Measurements from ENCODE around the gene KLHL5. TPM values are rescaled to one million over a fixed set of nuclear protein-coding genes. Genes with fewer than 3 reads are reported as not detected.

KLHL5 gene
- total RNA-seq, 2 donors from 2014 or later, result 25.1 to 41.1 TPM

- H3K4me1 Mint-ChIP-seq, result no peaks in the 10 kb centered on the region
- no peaks in the 10 kb centered on the region for H3K27me3 Mint-ChIP-seq (ENCODE audit: insufficient read depth)
- Histone ChIP-seq H3K9ac (ENCODE audit: extremely low read depth, low read length, poor library complexity, severe bottlenecking) (no peak overlapping the region), H3K4me1 (ENCODE audit: control insufficient read depth, insufficient read depth, low read length) (no peaks in the 10 kb centered on the region), H3K27ac (ENCODE audit: low read depth, low read length) (no peak overlapping the region), H3K36me3 (ENCODE audit: control insufficient read depth, insufficient read depth, low read length) (no peaks in the 10 kb centered on the region), H3K9me3 (ENCODE audit: control insufficient read depth, low read length) (no peaks in the 10 kb centered on the region), H3K27me3 (ENCODE audit: control insufficient read depth, insufficient read depth, low read length, poor library complexity, severe bottlenecking) (no peaks in the 10 kb centered on the region), H3K4me3 (ENCODE audit: low read length) (no peak overlapping the region)
- no peak for DNase-seq
- no peak overlapping the region for H3K4me3 Mint-ChIP-seq
- no peaks in the 10 kb centered on the region for H3K9me3 Mint-ChIP-seq
- 95% methylated on average over 1 of the region's 1 CpG; no CpG with 5 or more reads in 1 of the 2 experiments for WGBS, 2 experiments (ENCODE audit: insufficient coverage in 1 of 2, insufficient read length in 1 of 2)
- no peak for TF ChIP-seq CTCF (conservative IDR thresholded peaks at IDR 0.05)
- H3K27ac Mint-ChIP-seq, result no peak overlapping the region
- H3K36me3 Mint-ChIP-seq (ENCODE audit: low read depth), result no peaks in the 10 kb centered on the region
Measured at GRCh38 chr4:39023059-39023458, 39.0 kb upstream of the KLHL5 start.

- Histone ChIP-seq H3K4me1 (ENCODE audit: control insufficient read depth, insufficient read depth, low read length) (no peaks in the 10 kb centered on the region), H3K27ac (ENCODE audit: low read depth, low read length) (no peak overlapping the region), H3K36me3 (ENCODE audit: control insufficient read depth, insufficient read depth, low read length) (no peaks in the 10 kb centered on the region), H3K9ac (ENCODE audit: extremely low read depth, low read length, poor library complexity, severe bottlenecking) (no peak overlapping the region), H3K9me3 (ENCODE audit: control insufficient read depth, low read length) (no peaks in the 10 kb centered on the region), H3K27me3 (ENCODE audit: control insufficient read depth, insufficient read depth, low read length, poor library complexity, severe bottlenecking) (no peaks in the 10 kb centered on the region), H3K4me3 (ENCODE audit: low read length) (no peak overlapping the region)
- Mint-ChIP-seq H3K27me3 (ENCODE audit: insufficient read depth) (no peaks in the 10 kb centered on the region), H3K27ac (no peak overlapping the region), H3K4me3 (no peak overlapping the region), H3K36me3 (ENCODE audit: low read depth) (no peaks in the 10 kb centered on the region), H3K4me1 (no peaks in the 10 kb centered on the region), H3K9me3 (no peaks in the 10 kb centered on the region)
- 72 to 88% methylated on average over 2 to 3 of the region's 3 CpGs for WGBS, 2 experiments (ENCODE audit: insufficient coverage in 1 of 2, insufficient read length in 1 of 2)
- TF ChIP-seq CTCF (conservative IDR thresholded peaks at IDR 0.05), result no peak
- no peak for DNase-seq
Measured at GRCh38 chr4:39024311-39024865, 37.6 kb upstream of the KLHL5 start.

GRCh38 chr4:39025552-39026085 lies 36.4 kb upstream of the KLHL5 start:
- Histone ChIP-seq H3K9me3 (ENCODE audit: control insufficient read depth, low read length) (no peaks in the 10 kb centered on the region), H3K27me3 (ENCODE audit: control insufficient read depth, insufficient read depth, low read length, poor library complexity, severe bottlenecking) (no peaks in the 10 kb centered on the region), H3K4me1 (ENCODE audit: control insufficient read depth, insufficient read depth, low read length) (no peaks in the 10 kb centered on the region), H3K9ac (ENCODE audit: extremely low read depth, low read length, poor library complexity, severe bottlenecking) (no peak overlapping the region), H3K4me3 (ENCODE audit: low read length) (no peak overlapping the region), H3K27ac (ENCODE audit: low read depth, low read length) (no peak overlapping the region), H3K36me3 (ENCODE audit: control insufficient read depth, insufficient read depth, low read length) (no peaks in the 10 kb centered on the region)
- no peak for TF ChIP-seq CTCF (conservative IDR thresholded peaks at IDR 0.05)
- H3K36me3 Mint-ChIP-seq (ENCODE audit: low read depth), result no peaks in the 10 kb centered on the region
- H3K27me3 Mint-ChIP-seq (ENCODE audit: insufficient read depth), result no peaks in the 10 kb centered on the region
- no peaks in the 10 kb centered on the region for H3K4me1 Mint-ChIP-seq
- H3K9me3 Mint-ChIP-seq, result no peaks in the 10 kb centered on the region
- no peak overlapping the region for H3K4me3 Mint-ChIP-seq
- no peak for DNase-seq
- no peak overlapping the region for H3K27ac Mint-ChIP-seq
- WGBS, 2 experiments (ENCODE audit: insufficient coverage in 1 of 2, insufficient read length in 1 of 2), result 92 to 94% methylated on average over 2 to 3 of the region's 4 CpGs
